H1 (cell line): ENCODE data around the gene EBF3. TPM values are rescaled to one million over a fixed set of nuclear protein-coding genes. Genes with fewer than 3 reads are reported as not detected.

ENCODE experiments used
- CTCF ChIA-PET: fragments of 300-600 bp; sonication (Branson Sonifier 250); formaldehyde crosslinking; loops from one replicate; lab custom pipeline; 2021; ENCODE audit not compliant: partially characterized antibody; lab: Charles Lee
- POLR2A ChIA-PET: fragments of 300-600 bp; sonication (Branson Sonifier 250); formaldehyde crosslinking; loops from one replicate; lab custom pipeline; 2021; ENCODE audit warnings: inconsistent platforms; ENCODE audit not compliant: partially characterized antibody; lab: Charles Lee
- DNase-seq, 2 experiments: peaks; one replicate each; pipeline versions ENCODE4 v3.0.0 to v3.0.0-alpha.2; 2010 to 2022; ENCODE audit warnings: low spot score in 2 of 2, low read depth in 1 of 2, mixed read lengths in 1 of 2
- FAIRE-seq: peaks from 2 replicates; lab custom pipeline; 2011; peaks lifted over from hg19 to GRCh38; lab: Jason Lieb, UNC
- H2AFZ ChIP-seq: 2 replicates; pipeline ENCODE4 v1.8.1; 2012; ENCODE audit warnings: low read length, inconsistent platforms
- H2AK5ac ChIP-seq: 2 replicates; pipeline ENCODE4 v1.6.1; 2013; ENCODE audit warnings: low read depth, low read length
- H2BK120ac ChIP-seq: replicated peaks from 2 replicates; pipeline ENCODE3; 2013; ENCODE audit warnings: low read depth, low read length, inconsistent platforms
- H2BK12ac ChIP-seq: 2 replicates; pipeline ENCODE4 v1.6.1; 2013; ENCODE audit warnings: low read depth, low read length
- H2BK15ac ChIP-seq: 2 replicates; pipeline ENCODE4 v1.6.1; 2013; ENCODE audit warnings: low read length
- H2BK20ac ChIP-seq: 2 replicates; pipeline ENCODE4 v1.6.1; 2013; ENCODE audit warnings: low read length
- H2BK5ac ChIP-seq: 2 replicates; pipeline ENCODE4 v1.6.1; 2013; ENCODE audit warnings: low read depth, low read length
- H3K14ac ChIP-seq: 2 replicates; pipeline ENCODE4 v1.6.1; 2013; ENCODE audit warnings: inconsistent platforms; ENCODE audit not compliant: insufficient read length
- H3K18ac ChIP-seq: 2 replicates; pipeline ENCODE4 v1.6.1; 2013; ENCODE audit warnings: low read length; ENCODE audit errors: extremely low read depth
- H3K23ac ChIP-seq: 2 replicates; pipeline ENCODE4 v1.6.1; 2013; ENCODE audit warnings: inconsistent platforms; ENCODE audit not compliant: insufficient read length
- H3K23me2 ChIP-seq: 2 replicates; pipeline ENCODE4 v1.6.1; 2013; ENCODE audit warnings: low read depth, low read length
- H3K27ac ChIP-seq: 2 replicates; pipeline ENCODE4 v1.6.1; 2011; ENCODE audit warnings: low read depth, low read length, inconsistent platforms
- H3K27me3 ChIP-seq, 4 experiments: replicated peaks in 1 of 4; 1 replicate in 1 of 4; 2 replicates in 3 of 4; pipeline versions ENCODE4 v1.6.1 to v1.8.1; 2011 to 2013; ENCODE audit warnings: low read length in 3 of 4, mild to moderate bottlenecking in 3 of 4, inconsistent platforms in 2 of 4, mixed read lengths in 2 of 4, moderate library complexity in 1 of 4; ENCODE audit not compliant: control insufficient read depth in 3 of 4, insufficient read depth in 3 of 4; ENCODE audit errors: extremely low read depth in 1 of 4
- H3K36me3 ChIP-seq, 4 experiments: 2 replicates each; pipeline versions ENCODE4 v1.6.1 to v1.8.1; 2011 to 2013; ENCODE audit warnings: mild to moderate bottlenecking in 4 of 4, low read length in 3 of 4, moderate library complexity in 2 of 4, control low read depth in 1 of 4, inconsistent platforms in 1 of 4; ENCODE audit not compliant: insufficient read depth in 4 of 4, control insufficient read depth in 2 of 4
- H3K4ac ChIP-seq: replicated peaks from 2 replicates; pipeline ENCODE3; 2013; ENCODE audit warnings: low read length, low read depth, mixed read lengths, inconsistent platforms; ENCODE audit not compliant: insufficient read length
- H3K4me1 ChIP-seq, 4 experiments: replicated peaks in 1 of 4; 1 replicate in 1 of 4; 2 replicates in 3 of 4; pipeline versions ENCODE4 v1.6.1 to v1.8.1; 2011 to 2013; ENCODE audit warnings: low read length in 3 of 4, inconsistent platforms in 2 of 4, mixed read lengths in 1 of 4; ENCODE audit not compliant: insufficient read depth in 4 of 4, control insufficient read depth in 3 of 4
- H3K4me2 ChIP-seq, 2 experiments: 2 replicates each; pipeline versions ENCODE4 v1.6.1 to v1.8.1; 2011 to 2013; ENCODE audit warnings: low read depth in 2 of 2, low read length in 2 of 2, control low read depth in 1 of 2, inconsistent platforms in 1 of 2, mild to moderate bottlenecking in 1 of 2; ENCODE audit not compliant: insufficient read depth in 1 of 2
- H3K4me3 ChIP-seq, 4 experiments: fragments of 200-600, 300-600 bp in 1 of 4; sonication (generic), shearing (Covaris generic), sonication (Bioruptor Twin) in 1 of 4; 2 replicates each; pipeline versions ENCODE4 v1.5.1 to v1.8.1; 2011 to 2016; ENCODE audit warnings: low read length in 4 of 4, low read depth in 3 of 4, control low read depth in 2 of 4, inconsistent platforms in 2 of 4, mild to moderate bottlenecking in 2 of 4, mixed read lengths in 1 of 4, moderate library complexity in 1 of 4; ENCODE audit not compliant: insufficient read depth in 2 of 4; ENCODE audit errors: extremely low read depth in 1 of 4
- H3K56ac ChIP-seq: replicated peaks from 2 replicates; pipeline ENCODE3; 2013; ENCODE audit warnings: low read depth, mild to moderate bottlenecking, mixed read lengths, low read length, inconsistent platforms; ENCODE audit not compliant: insufficient read length
- H3K79me1 ChIP-seq: 2 replicates; pipeline ENCODE4 v1.6.1; 2013; ENCODE audit warnings: low read depth, low read length, control low read depth
- H3K79me2 ChIP-seq, 2 experiments: 2 replicates each; pipeline versions ENCODE4 v1.6.1 to v1.8.1; 2012 to 2013; ENCODE audit warnings: low read length in 2 of 2, mild to moderate bottlenecking in 2 of 2, inconsistent platforms in 1 of 2; ENCODE audit not compliant: insufficient read depth in 2 of 2, control insufficient read depth in 1 of 2
- H3K9ac ChIP-seq, 4 experiments: replicated peaks in 1 of 4; 1 replicate in 1 of 4; 2 replicates in 3 of 4; pipeline versions ENCODE4 v1.6.1 to v1.8.1; 2011 to 2013; ENCODE audit warnings: low read depth in 3 of 4, low read length in 3 of 4, control low read depth in 2 of 4, mild to moderate bottlenecking in 2 of 4, moderate library complexity in 2 of 4, inconsistent platforms in 1 of 4; ENCODE audit errors: extremely low read depth in 1 of 4
- H3K9me3 ChIP-seq, 2 experiments: 2 replicates each; pipeline versions ENCODE4 v1.6.1 to v1.8.1; 2012 to 2013; ENCODE audit warnings: mild to moderate bottlenecking in 2 of 2, moderate library complexity in 2 of 2, control low read depth in 1 of 2, inconsistent platforms in 1 of 2, low read depth in 1 of 2, low read length in 1 of 2, mixed read lengths in 1 of 2; ENCODE audit not compliant: insufficient read depth in 2 of 2
- H4K20me1 ChIP-seq, 2 experiments: replicated peaks in 1 of 2; 2 replicates each; pipeline versions ENCODE3 to v1.8.1; 2011 to 2013; ENCODE audit warnings: inconsistent platforms in 2 of 2, low read length in 2 of 2, mild to moderate bottlenecking in 1 of 2; ENCODE audit not compliant: insufficient read depth in 2 of 2, control insufficient read depth in 1 of 2
- H4K5ac ChIP-seq: 2 replicates; pipeline ENCODE4 v1.6.1; 2013; ENCODE audit warnings: low read length, low read depth, mixed read lengths, inconsistent platforms; ENCODE audit not compliant: insufficient read length
- H4K8ac ChIP-seq: 2 replicates; pipeline ENCODE4 v1.8.0; 2013; ENCODE audit warnings: mild to moderate bottlenecking, moderate library complexity, low read length, inconsistent platforms; ENCODE audit not compliant: insufficient read depth; ENCODE audit errors: extremely low read depth
- H4K91ac ChIP-seq: replicated peaks from 2 replicates; pipeline ENCODE3; 2013; ENCODE audit warnings: low read length, mixed read lengths, inconsistent platforms; ENCODE audit not compliant: insufficient read length
- BCL11A ChIP-seq, 2 experiments: IDR thresholded peaks; one replicate each; pipeline ENCODE4 v1.6.1; 2011; ENCODE audit warnings: low read depth in 2 of 2, low read length in 2 of 2, mild to moderate bottlenecking in 2 of 2
- TEAD4 ChIP-seq: IDR thresholded peaks from 2 replicates; pipeline ENCODE4 v1.6.1; 2012; ENCODE audit warnings: low read depth, low read length, inconsistent platforms, mixed read lengths
- WGBS, 2 experiments: shearing (Covaris generic) in 1 of 2; methylation state at CpG; one replicate each; pipeline versions ENCODE4 v1.1.6 to v1.1.7; 2013 to 2015; ENCODE audit warnings: low lambda C conversion rate in 2 of 2, mixed read lengths in 2 of 2, inconsistent platforms in 1 of 2, low coverage in 1 of 2, missing lambda C conversion rate in 1 of 2; ENCODE audit not compliant: insufficient replicate concordance in 2 of 2, insufficient coverage in 1 of 2, insufficient read length in 1 of 2; ENCODE audit errors: extremely low coverage in 1 of 2, missing lambda C conversion rate in 1 of 2; 5-methylcytosine and 5-hydroxymethylcytosine counted together
- polyA plus RNA-seq, 7 experiments: library from polyadenylated mRNA; depleted of rRNA in 3 of 7; stranded (reverse) in 5 of 7; unstranded in 2 of 7; fragments of >200 nt in 5 of 7; fragments of 200-250 nt in 2 of 7; gene quantifications; 1 replicate in 5 of 7; 2 replicates in 1 of 7; 4 replicates in 1 of 7; pipeline versions ENCODE4 v1.2.1 to v1.2.3, GENCODE V29; 2011 to 2013; ENCODE audit warnings: missing spikeins in 2 of 7, mixed read lengths in 2 of 7
- total RNA-seq: library from RNA; stranded (reverse); fragmentation: NEBNext Ultra II Directional; extraction: Animal tissue kit (Norgen Biotek cat#: 25700); gene quantifications from 2 replicates; pipeline ENCODE4 v1.2.1, GENCODE V29; 2021

EBF3 gene
- total and polyA plus RNA-seq, 2 of the 8 experiments (the other 6 are each of a cell fraction or from before 2014, with no cell fraction given), result 0.08 to 0.26 TPM

- WGBS, 2 experiments, result 83% methylated on average over 5 of the region's 6 CpGs; no CpG with 5 or more reads in 1 of the 2 experiments
- H2BK20ac ChIP-seq, result no peak overlapping the region
These were observed 19.0 kb downstream of the EBF3 start for GRCh38 chr10:129945064-129945463.

More at GRCh38 chr10:129945064-129945463, 19.0 kb downstream of the EBF3 start:
- FAIRE-seq (no peak), DNase-seq (no peak)
- Histone ChIP-seq H2AK5ac (no peak overlapping the region), H3K18ac (no peak overlapping the region), H3K9me3 (no peaks in the 10 kb centered on the region), H2BK5ac (no peak overlapping the region), H3K56ac (no peak overlapping the region), H3K4me1 (peaks cover 0 to 5% (median 3%) of the 10 kb centered on the region in 4 experiments; a peak in 3 of 7 replicates), H3K9ac (no peak overlapping the region), H3K79me1 (no peaks in the 10 kb centered on the region), H4K20me1 (no peaks in the 10 kb centered on the region), H4K91ac (no peak overlapping the region), H3K4me2 (no peak overlapping the region), H2BK120ac (no peak overlapping the region), H4K5ac (no peak overlapping the region), H3K27ac (no peak overlapping the region), H4K8ac (no peak overlapping the region), H2BK12ac (no peak overlapping the region), H3K4ac (no peak overlapping the region), H3K14ac (no peak overlapping the region), H2BK15ac (no peak overlapping the region), H3K79me2 (no peaks in the 10 kb centered on the region), H3K23me2 (no peaks in the 10 kb centered on the region), H3K27me3 (peaks cover 0 to 2% (median 0%) of the 10 kb centered on the region in 4 experiments; a peak in 1 of 7 replicates)
- POLR2A ChIA-PET, result no interaction called here
- no peak for TF ChIP-seq BCL11A (IDR thresholded peaks at IDR 0.05; ENCODE audit: low read depth in 2 of 2, low read length in 2 of 2)
- no peak for TF ChIP-seq TEAD4
- TF ChIP-seq, all 59 proteins: peak for 0
- H3K4me3 ChIP-seq, result no peak overlapping the region
- H3K36me3 ChIP-seq, result no peaks in the 10 kb centered on the region
- no peak overlapping the region for H3K23ac ChIP-seq
- no peak overlapping the region for H2AFZ ChIP-seq
- CTCF ChIA-PET, result interaction anchor here (0.9 to 1.7 kb wide), 4 partner anchors 10 to 26 kb away, joined by 3 to 6 read pairs (median 4); no protein-coding TSS in a partner anchor
